AG20443 (cell line): ENCODE measurements around the gene PLK5.

ENCODE experiments used
- DNase-seq: peaks from one replicate; pipeline ENCODE4 v3.0.0; 2012; ENCODE audit warnings: low spot score, mixed read lengths

Gene PLK5

GRCh38 chr19:1577090-1577928 is 53.4 kb downstream of the PLK5 start:
- no peak for DNase-seq

GRCh38 chr19:1577929-1578618 is 54.2 kb downstream of the PLK5 start:
- no peak for DNase-seq

DNA sequence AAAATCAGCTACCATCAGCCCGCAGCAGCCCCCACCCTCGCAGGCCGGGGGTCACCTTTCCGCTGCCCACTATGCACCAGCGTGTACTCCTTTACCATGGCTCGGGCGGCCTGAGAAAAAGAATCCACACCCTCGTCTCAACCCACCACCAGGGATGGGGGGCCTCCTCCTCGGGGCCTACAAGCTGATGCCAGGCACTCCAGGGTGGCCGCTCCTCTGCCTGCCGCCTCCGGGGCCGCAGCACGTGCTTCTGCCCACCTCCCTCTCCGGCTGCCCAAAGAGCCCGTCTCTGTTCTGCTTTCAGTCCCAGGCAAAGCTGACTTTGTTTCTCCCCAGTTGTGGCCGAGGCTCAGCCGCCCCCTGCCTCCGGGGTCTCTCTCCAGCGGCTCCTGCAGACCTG is 55.3 kb downstream of the PLK5 start:
- no peak for DNase-seq

- no peak for DNase-seq
Observed at GRCh38 chr19:1580382-1580781, 56.5 kb downstream of the PLK5 start.

- no peak for DNase-seq
Observed at GRCh38 chr19:1580957-1581356, 57.1 kb downstream of the PLK5 start.

DNA sequence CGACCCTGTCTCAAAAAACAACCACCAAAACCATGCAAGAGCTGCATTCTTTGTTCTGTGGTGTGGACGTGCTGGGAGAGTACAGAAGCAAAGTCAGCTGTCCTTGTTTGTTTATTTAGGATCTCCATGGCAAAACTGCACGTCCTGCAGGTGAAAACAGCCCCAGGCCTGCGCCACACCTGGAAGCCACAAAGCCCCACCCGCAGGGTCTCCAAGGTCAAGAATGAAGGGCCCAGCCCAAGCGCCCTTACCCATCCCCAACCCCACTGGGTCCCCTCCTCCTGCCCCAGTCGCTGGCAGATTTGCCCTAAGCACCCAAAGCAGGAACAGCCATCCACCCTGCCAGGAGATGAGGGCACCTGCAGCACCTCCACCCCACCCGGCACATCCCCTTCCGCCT is 58.3 kb downstream of the PLK5 start:
- DNase-seq, result no peak

- no peak for DNase-seq
Observed at GRCh38 chr19:1584500-1585242, 60.8 kb downstream of the PLK5 start.

- DNase-seq, result no peak
Observed at GRCh38 chr19:1585243-1585580, 61.3 kb downstream of the PLK5 start.
